Transverse colon (tissue), 3 donors: Measurements from ENCODE around the gene ADGRG3.

Source experiments
- EP300 ChIP-seq: sonication (generic); formaldehyde crosslinking; IDR thresholded peaks from one replicate; pipeline ENCODE4 v1.6.1; 2017; ENCODE audit warnings: antibody characterized with exemption, low read depth
- TF ChIP-seq, protein P1 (sequence below), 5 experiments: fragments of 200-600 bp in 3 of 5; fragments of 450-650 bp in 2 of 5; sonication (generic) in 3 of 5; IDR thresholded peaks; 1 replicate in 2 of 5; 2 replicates in 3 of 5; pipeline ENCODE4 v1.5.1; 2016 to 2017; ENCODE audit warnings: antibody characterized with exemption in 5 of 5, inconsistent platforms in 3 of 5, mild to moderate bottlenecking in 2 of 5, moderate library complexity in 1 of 5

DNA sequence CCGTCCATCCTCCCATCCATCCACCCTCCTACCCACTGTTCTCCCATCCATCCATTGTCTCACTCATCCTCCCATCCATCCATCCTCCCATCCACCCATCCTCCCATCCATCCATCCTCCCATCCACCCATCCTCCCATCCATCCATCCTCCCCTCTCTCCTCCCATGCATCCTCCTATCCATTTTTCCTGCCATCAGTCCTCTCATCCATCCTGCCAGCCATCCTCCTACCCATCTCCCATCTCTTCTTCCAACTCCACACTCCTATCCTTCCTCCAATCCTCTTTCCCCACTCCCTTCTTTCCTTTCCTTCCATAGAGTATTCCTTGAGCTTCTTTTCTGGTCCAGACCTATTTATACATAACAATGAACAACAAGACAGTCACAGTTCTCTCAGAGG, 38.6 kb downstream of the ADGRG3 start:
- TF ChIP-seq, protein P1, sequence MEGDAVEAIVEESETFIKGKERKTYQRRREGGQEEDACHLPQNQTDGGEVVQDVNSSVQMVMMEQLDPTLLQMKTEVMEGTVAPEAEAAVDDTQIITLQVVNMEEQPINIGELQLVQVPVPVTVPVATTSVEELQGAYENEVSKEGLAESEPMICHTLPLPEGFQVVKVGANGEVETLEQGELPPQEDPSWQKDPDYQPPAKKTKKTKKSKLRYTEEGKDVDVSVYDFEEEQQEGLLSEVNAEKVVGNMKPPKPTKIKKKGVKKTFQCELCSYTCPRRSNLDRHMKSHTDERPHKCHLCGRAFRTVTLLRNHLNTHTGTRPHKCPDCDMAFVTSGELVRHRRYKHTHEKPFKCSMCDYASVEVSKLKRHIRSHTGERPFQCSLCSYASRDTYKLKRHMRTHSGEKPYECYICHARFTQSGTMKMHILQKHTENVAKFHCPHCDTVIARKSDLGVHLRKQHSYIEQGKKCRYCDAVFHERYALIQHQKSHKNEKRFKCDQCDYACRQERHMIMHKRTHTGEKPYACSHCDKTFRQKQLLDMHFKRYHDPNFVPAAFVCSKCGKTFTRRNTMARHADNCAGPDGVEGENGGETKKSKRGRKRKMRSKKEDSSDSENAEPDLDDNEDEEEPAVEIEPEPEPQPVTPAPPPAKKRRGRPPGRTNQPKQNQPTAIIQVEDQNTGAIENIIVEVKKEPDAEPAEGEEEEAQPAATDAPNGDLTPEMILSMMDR (IDR thresholded peaks at IDR 0.05) = no peak
- no peak for TF ChIP-seq EP300
